C4-2B (cell line): Measurements from ENCODE around the gene ARHGAP31.

Experiments used
- ZFX ChIP-seq: fragments of 450-650 bp; IDR thresholded peaks from 2 replicates; pipeline ENCODE4 v1.6.1; 2017
- TF ChIP-seq, protein P1 (sequence below): fragments of 450-650 bp; conservative IDR thresholded peaks from 2 replicates; pipeline ENCODE4 v1.5.1; 2017; ENCODE audit warnings: mild to moderate bottlenecking

DNA sequence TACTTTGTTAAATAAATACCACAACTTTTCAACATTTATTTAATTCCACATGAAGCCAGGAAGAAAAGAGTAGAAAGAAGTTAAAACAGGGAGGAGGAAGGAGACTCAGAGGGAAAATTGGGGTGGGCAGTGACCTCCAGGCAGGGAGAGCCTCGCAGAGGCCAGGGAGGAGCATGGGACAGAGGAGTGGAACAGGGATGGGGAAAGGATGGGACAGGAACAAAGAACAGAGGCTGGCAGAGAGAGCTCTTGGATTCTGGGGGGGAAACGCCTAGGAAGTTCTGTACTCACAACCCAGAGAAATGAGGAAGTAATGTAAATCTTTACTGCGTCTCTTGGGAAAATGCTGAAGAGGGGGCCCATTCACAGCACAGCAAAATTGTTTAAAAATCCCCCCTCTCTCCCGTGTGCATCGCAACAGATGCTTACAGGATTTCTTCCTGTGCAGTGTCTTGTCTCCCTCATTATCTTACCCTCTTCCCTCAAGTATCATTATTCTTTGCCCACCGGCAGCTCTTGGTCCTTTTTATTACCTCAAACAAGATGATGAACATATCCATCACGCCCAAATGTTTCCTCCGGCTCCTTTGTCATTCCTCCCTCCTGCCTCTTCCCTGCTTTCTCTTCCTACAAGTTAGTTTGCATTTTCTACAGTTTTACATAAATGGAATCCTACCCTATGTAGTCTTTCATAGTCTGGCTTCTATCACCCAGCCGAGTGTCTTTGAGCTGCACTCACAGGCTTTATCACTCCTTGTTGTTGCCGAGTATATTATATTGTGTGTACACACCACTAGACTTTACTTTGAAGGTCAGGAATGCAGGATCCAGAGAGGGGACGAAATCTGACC lies 65.5 kb downstream of the ARHGAP31 start:
- TF ChIP-seq, protein P1, sequence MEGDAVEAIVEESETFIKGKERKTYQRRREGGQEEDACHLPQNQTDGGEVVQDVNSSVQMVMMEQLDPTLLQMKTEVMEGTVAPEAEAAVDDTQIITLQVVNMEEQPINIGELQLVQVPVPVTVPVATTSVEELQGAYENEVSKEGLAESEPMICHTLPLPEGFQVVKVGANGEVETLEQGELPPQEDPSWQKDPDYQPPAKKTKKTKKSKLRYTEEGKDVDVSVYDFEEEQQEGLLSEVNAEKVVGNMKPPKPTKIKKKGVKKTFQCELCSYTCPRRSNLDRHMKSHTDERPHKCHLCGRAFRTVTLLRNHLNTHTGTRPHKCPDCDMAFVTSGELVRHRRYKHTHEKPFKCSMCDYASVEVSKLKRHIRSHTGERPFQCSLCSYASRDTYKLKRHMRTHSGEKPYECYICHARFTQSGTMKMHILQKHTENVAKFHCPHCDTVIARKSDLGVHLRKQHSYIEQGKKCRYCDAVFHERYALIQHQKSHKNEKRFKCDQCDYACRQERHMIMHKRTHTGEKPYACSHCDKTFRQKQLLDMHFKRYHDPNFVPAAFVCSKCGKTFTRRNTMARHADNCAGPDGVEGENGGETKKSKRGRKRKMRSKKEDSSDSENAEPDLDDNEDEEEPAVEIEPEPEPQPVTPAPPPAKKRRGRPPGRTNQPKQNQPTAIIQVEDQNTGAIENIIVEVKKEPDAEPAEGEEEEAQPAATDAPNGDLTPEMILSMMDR: no peak
- no peak for TF ChIP-seq ZFX
